ENCODE results near the gene TSC22D2. TPM values are rescaled to one million over a fixed set of nuclear protein-coding genes. Genes with fewer than 3 reads are reported as not detected.
"Not testable (repeated sequence)": the region's sequence is repeated elsewhere in the genome, so short reads cannot be mapped to it uniquely, and the experiment has no call there.

TSC22D2 gene
- total RNA-seq, 1 donor from 2014 or later = 39.8 TPM

- no peak for DNase-seq (ENCODE audit: low spot score)
- Mint-ChIP-seq H3K9me3 (ENCODE audit: low read depth) (no peaks in the 10 kb centered on the region), H3K27ac (ENCODE audit: unreplicated experiment) (peak overlapping the region; percentile 96), H3K36me3 (ENCODE audit: low read depth) (peaks cover 7% of the 10 kb centered on the region), H3K4me1 (ENCODE audit: low read depth) (peaks cover 33% of the 10 kb centered on the region), H3K4me3 (ENCODE audit: unreplicated experiment) (peak overlapping the region; percentile 52), H3K27me3 (ENCODE audit: low read depth) (no peaks in the 10 kb centered on the region)
- no peak for TF ChIP-seq CTCF (IDR thresholded peaks at IDR 0.05)
Measured at GRCh38 chr3:150469931-150470740, 62.0 kb downstream of the TSC22D2 start.

GRCh38 chr3:150472421-150472820, 64.3 kb downstream of the TSC22D2 start:
- Mint-ChIP-seq H3K4me1 (ENCODE audit: low read depth) (peaks cover 28% of the 10 kb centered on the region), H3K4me3 (ENCODE audit: unreplicated experiment) (no peak overlapping the region), H3K9me3 (ENCODE audit: low read depth) (peaks cover 14% of the 10 kb centered on the region), H3K27ac (ENCODE audit: unreplicated experiment) (no peak overlapping the region), H3K27me3 (ENCODE audit: low read depth) (no peaks in the 10 kb centered on the region), H3K36me3 (ENCODE audit: low read depth) (peaks cover 11% of the 10 kb centered on the region)
- no peak for DNase-seq (ENCODE audit: low spot score)
- no peak for TF ChIP-seq CTCF (IDR thresholded peaks at IDR 0.05)

GRCh38 chr3:150473161-150473560, 65.1 kb downstream of the TSC22D2 start:
- Mint-ChIP-seq H3K36me3 (ENCODE audit: low read depth) (peaks cover 11% of the 10 kb centered on the region), H3K9me3 (ENCODE audit: low read depth) (peaks cover 17% of the 10 kb centered on the region), H3K4me1 (ENCODE audit: low read depth) (peaks cover 23% of the 10 kb centered on the region)
- H3K27me3 Mint-ChIP-seq (ENCODE audit: low read depth); DNase-seq (ENCODE audit: low spot score); H3K4me3 Mint-ChIP-seq (ENCODE audit: unreplicated experiment); H3K27ac Mint-ChIP-seq (ENCODE audit: unreplicated experiment): not testable (repeated sequence)

GRCh38 chr3:150479370-150479769, 71.3 kb downstream of the TSC22D2 start:
- peaks cover 15% of the 10 kb centered on the region for H3K36me3 Mint-ChIP-seq (ENCODE audit: low read depth)
- no peak for TF ChIP-seq CTCF (IDR thresholded peaks at IDR 0.05)

GRCh38 chr3:150480877-150481276, 72.8 kb downstream of the TSC22D2 start:
- H3K27me3 Mint-ChIP-seq (ENCODE audit: low read depth) = no peaks in the 10 kb centered on the region
- no peak overlapping the region for H3K4me3 Mint-ChIP-seq (ENCODE audit: unreplicated experiment)
- peaks cover 18% of the 10 kb centered on the region for H3K36me3 Mint-ChIP-seq (ENCODE audit: low read depth)
- H3K27ac Mint-ChIP-seq (ENCODE audit: unreplicated experiment) = no peak overlapping the region
- H3K9me3 Mint-ChIP-seq (ENCODE audit: low read depth) = peaks cover 29% of the 10 kb centered on the region
- H3K4me1 Mint-ChIP-seq (ENCODE audit: low read depth) = no peaks in the 10 kb centered on the region
- TF ChIP-seq CTCF (IDR thresholded peaks at IDR 0.05) = no peak
- DNase-seq (ENCODE audit: low spot score) = no peak

More at GRCh38 chr3:150479370-150479769, 71.3 kb downstream of the TSC22D2 start:
- no peak for DNase-seq (ENCODE audit: low spot score)
- no peak overlapping the region for H3K27ac Mint-ChIP-seq (ENCODE audit: unreplicated experiment)
- H3K27me3 Mint-ChIP-seq (ENCODE audit: low read depth) = no peaks in the 10 kb centered on the region
- H3K4me1 Mint-ChIP-seq (ENCODE audit: low read depth) = no peaks in the 10 kb centered on the region
- H3K4me3 Mint-ChIP-seq (ENCODE audit: unreplicated experiment) = no peak overlapping the region
- H3K9me3 Mint-ChIP-seq (ENCODE audit: low read depth) = peaks cover 26% of the 10 kb centered on the region

GRCh38 chr3:150483226-150483625, 75.1 kb downstream of the TSC22D2 start:
- no peaks in the 10 kb centered on the region for H3K4me1 Mint-ChIP-seq (ENCODE audit: low read depth)
- peaks cover 27% of the 10 kb centered on the region for H3K9me3 Mint-ChIP-seq (ENCODE audit: low read depth)
- no peak for TF ChIP-seq CTCF (IDR thresholded peaks at IDR 0.05)
- peaks cover 18% of the 10 kb centered on the region for H3K36me3 Mint-ChIP-seq (ENCODE audit: low read depth)
- no peak for DNase-seq (ENCODE audit: low spot score)
- no peak overlapping the region for H3K4me3 Mint-ChIP-seq (ENCODE audit: unreplicated experiment)
- H3K27ac Mint-ChIP-seq (ENCODE audit: unreplicated experiment) = no peak overlapping the region
- no peaks in the 10 kb centered on the region for H3K27me3 Mint-ChIP-seq (ENCODE audit: low read depth)

Measured in chondrocyte (in vitro differentiated cells).